ENCODE measurements around the gene PRPS1L1.

Gene PRPS1L1

GRCh38 chr7:18004372-18004771, 23.3 kb downstream of the PRPS1L1 start:
- no peak for DNase-seq

DNA sequence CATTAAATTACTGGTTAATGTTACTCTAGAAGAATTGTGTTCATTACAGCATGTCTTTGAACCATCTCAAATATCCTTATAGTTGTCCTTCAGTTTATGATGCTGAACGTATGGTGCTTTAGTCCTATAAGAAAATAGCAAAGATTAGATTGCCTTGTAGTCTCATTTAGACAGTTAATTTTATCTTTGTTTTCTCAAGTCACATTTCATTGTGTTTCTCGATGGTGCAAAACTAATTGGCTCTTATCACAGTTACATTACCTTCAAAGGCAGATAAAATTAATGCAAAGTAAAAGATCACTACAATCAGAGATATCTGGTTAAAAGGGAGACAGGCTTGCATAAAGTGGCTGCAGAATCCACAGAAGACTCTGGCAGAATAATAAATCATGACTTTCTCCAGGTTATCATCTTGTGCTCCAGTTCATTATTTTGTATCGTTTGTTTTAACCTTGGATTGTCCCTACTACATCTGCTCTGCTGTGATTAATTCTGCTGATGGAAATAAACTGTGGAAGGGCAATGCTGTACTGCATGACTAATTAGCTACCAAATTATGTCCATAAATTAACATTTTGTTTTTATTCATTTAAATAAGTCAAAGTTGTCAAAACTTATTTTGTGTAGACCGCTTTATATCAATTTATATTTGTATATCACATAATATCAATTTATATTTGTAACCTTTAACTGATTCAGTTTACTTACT, 24.2 kb downstream of the PRPS1L1 start:
- DNase-seq = no peak

- no peak for DNase-seq
Observed at GRCh38 chr7:17998692-17999091, 29.0 kb downstream of the PRPS1L1 start.

DNA sequence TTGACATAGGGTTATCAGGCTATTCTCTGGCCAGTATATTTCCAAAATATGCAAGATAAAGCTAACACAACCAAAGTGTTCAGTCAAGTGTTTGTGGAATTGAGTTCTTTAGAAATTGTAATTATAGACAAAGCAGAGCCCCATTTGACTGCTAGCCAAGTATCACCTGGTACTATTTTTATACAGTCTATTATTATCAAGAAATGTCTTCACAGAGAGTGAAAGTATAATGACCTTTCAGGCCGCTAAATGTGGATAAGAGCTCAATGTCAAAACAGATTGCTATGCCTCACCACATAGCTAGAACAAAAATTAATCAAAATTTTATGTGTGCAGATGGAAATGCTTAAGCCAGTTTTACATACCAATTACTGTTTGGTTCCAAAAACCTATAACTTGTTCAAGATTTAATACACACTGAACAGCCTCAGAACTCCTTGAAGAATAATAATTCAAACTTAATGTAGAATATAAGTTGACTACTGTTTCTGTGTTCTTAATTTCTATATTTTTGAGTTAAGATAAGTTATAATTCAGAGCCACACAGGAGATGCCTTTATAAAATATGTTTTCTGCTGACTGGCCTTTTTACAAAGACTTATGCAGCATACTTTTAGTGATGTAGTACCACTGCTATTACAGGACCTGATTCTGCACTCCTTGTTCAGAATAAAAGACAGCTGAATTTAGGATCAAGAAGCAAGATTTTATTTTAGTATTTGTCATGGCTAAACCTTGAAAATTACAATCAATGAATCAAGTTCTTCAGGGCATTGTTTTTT, 31.0 kb downstream of the PRPS1L1 start:
- DNase-seq = no peak

DNA sequence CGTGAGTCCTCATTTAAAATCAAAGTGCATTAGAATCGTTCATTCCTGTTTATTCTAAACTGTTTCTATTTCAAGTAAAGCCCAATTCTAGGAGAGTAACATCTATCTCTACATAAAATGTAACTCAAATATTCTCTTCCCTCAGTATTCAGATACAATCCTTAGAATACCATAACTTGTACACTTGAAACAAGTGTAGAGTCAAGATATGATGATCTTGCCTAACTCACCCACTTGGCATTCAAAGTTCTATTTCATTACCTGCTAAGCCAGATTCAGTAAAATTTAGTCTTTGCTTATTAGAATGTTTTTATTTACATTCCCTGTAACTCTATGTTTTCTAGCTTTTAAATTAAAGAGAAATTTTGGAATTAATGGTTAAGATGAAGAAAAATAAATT, 31.6 kb downstream of the PRPS1L1 start:
- no peak for DNase-seq

DNA sequence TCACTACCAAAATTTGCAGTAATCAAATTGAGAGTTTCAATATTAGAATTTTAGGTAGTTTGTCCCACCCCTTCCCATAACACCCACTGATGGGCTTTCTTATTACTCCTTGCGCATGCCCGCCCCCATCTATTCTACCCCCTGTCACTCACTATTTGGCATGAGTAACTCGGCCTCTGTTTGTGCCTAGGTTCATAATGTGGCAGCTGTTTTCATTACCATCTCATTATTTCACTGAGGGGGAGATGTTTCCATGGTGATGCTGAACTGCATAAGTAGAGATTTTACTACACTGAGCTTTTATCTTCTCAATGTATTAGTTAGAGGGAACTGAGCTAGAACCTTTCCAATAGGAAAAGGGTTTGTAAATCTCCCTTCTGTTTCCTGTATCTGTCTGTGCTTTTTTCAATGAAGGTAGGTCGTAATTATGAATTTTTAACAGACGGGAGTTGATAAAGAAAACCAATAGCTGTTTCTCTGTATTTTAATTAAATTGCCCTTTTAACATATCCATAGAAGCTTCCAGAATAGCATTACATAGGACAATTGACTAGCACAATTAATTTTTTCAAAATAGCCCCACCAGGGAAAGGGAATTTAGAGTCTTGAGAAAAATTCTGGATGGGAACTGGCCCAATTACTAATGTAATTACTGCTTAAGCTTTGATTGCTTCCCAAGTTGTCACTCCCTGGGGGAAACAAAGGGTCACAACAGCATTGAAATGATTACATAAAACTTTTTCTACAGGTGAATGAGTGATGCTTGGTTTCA, 33.4 kb downstream of the PRPS1L1 start:
- DNase-seq = no peak

- no peak for DNase-seq
Observed at GRCh38 chr7:17991866-17992648, 35.6 kb downstream of the PRPS1L1 start.

GRCh38 chr7:17990761-17991160, 36.9 kb downstream of the PRPS1L1 start:
- DNase-seq = no peak

DNA sequence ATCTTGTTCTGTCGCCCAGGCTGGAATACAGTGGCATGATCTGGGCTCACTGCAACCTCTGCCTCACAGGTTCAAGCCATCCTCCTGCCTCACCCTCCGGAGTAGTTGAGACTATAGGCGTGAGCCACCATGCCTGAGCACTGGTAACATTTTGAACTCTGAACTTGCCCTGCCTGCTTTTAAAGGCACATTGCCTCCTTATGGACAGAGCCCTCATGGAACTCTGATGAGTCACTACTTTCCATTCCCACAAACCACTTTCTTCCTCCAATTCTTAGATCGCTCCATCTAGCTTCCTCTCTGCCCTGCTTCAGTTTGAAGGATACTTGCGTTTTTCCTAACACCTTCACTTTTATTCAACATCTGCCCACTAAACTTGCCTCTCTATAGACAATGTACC, 38.1 kb downstream of the PRPS1L1 start:
- DNase-seq = no peak

- no peak for DNase-seq
Observed at GRCh38 chr7:17988858-17989257, 38.8 kb downstream of the PRPS1L1 start.

- no peak for DNase-seq
Observed at GRCh38 chr7:17988141-17988540, 39.5 kb downstream of the PRPS1L1 start.

DNA sequence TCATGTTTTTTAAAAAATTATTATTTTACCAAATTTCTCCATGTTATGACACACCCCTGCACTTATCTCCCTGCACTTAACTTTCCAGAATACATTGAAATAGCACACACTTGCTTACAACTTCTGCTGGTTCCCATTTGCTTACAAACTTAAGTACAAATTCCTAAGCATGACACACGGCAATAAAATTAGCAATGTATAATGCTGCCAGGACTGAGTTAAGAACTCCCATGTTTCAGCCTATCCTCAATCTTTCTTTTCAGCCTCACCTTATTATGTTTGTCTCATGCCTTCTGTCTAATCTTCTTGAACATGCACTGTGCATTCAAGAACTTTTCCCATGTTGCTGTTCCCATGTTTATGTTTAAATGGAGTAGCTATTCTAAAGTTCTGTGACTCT, 40.8 kb downstream of the PRPS1L1 start:
- no peak for DNase-seq

GRCh38 chr7:17985473-17986239, 42.0 kb downstream of the PRPS1L1 start:
- DNase-seq = no peak

DNA sequence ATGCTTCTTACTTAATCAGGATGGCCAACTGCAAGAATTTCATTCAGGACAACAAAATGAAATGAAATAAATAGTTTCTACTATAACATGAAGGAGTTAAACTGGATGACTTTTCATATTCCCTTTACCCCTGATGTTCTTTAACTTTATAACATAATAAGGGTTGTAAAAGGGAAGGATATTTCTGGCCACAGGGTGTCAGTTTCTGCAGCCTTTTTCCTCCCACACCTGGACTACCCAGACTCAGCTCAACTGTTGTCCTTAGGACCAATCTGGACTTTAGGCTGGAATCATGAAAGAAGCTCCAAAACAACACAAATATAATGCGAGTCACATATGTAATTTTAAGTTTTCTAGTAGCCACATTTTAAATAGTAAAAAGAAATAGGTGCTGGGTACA, 43.4 kb downstream of the PRPS1L1 start:
- no peak for DNase-seq

DNA sequence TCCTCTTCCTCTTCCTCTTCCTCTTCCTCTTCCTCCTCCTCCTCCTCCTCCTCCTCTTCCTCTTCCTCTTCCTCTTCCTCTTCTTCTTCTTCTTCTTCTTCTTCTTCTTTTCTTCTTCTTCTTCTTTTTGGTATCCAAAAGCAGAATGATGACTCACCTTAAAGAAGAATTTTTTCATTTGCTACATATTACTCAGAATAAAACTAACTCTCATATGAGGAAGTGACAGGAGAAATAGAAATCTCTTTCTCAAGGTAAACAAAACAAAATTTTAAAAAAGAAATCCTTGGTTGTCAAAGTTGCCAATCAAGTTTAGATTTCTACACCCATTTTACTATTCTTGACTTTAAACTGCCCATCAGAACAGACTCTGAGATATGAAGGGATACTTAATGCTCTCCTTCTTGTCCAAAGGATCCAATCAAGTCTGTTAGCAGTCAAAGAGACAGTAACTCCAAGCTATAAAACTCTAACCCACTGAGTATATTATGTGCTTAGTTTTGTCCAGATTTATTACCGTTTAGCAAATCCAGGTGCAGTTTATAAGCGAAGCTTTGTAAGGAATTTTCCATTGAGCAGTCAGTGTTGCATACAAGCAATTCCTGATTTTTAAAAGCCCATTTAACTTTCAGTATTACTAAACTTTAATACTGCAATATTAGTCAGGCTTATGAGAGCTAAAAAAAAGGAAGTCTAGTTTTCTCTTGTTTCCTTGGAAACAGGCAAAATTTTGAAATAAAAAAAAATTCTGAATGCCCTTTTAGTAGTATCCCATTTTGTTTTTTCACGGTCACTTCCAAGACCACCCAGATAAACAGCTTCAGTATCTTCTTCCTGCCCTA, 44.2 kb downstream of the PRPS1L1 start:
- DNase-seq = no peak

DNA sequence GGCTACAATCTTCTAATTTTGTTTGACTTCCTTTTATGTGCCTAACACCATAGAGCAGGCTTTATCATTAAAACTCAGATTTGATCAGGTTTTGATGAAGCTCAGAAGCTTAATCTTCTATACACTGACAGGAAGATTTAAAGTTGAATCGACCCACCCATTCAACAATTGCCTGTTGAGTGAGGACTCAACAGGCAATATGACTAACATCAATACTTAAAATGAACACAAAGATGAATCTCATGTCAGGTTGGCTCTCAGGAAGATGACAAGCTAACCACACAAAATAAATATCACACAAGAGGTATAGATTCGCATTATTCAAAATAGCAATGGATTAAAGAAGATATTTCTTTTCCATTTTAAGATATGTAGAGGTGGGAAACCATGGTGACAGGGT, 50.7 kb downstream of the PRPS1L1 start:
- DNase-seq = no peak

Data from NCI-H524 treated with DMSO at 0.1 percent for 48 hours (cell line).